BJ (cell line): Measurements from ENCODE around the gene ZNF556. TPM values are rescaled to one million over a fixed set of nuclear protein-coding genes. Genes with fewer than 3 reads are reported as not detected.

ENCODE experiments used
- CTCF ChIA-PET: fragments of 350-600 bp; formaldehyde crosslinking; extraction: SDS; loops from one replicate; lab custom pipeline; 2021; ENCODE audit warnings: antibody characterized with exemption, inconsistent platforms; lab: Yijun Ruan, JAX
- POLR2A ChIA-PET: fragments of 300-600 bp; sonication (Branson Sonifier 250); formaldehyde crosslinking; extraction: SDS; loops from one replicate; lab custom pipeline; 2021; ENCODE audit warnings: antibody characterized with exemption; lab: Charles Lee
- DNase-seq: peaks from one replicate; pipeline ENCODE4 v3.0.0-alpha.2; 2011; ENCODE audit warnings: low read depth
- H3K27me3 ChIP-seq: 2 replicates; pipeline ENCODE4 v1.6.0; 2011; ENCODE audit warnings: low read length; ENCODE audit not compliant: control insufficient read depth, insufficient read depth
- H3K36me3 ChIP-seq: 2 replicates; pipeline ENCODE4 v1.5.1; 2011; ENCODE audit warnings: low read length; ENCODE audit not compliant: control insufficient read depth, insufficient read depth
- H3K4me3 ChIP-seq: 2 replicates; pipeline ENCODE4 v1.5.1; 2011; ENCODE audit warnings: low read depth, mild to moderate bottlenecking, control low read depth, low read length
- CTCF ChIP-seq: IDR thresholded peaks from 2 replicates; pipeline ENCODE4 v1.5.1; 2011; ENCODE audit warnings: low read depth, mild to moderate bottlenecking, control low read depth, inconsistent platforms, low read length, moderate library complexity; ENCODE audit not compliant: insufficient read depth
- polyA plus RNA-seq: library from polyadenylated mRNA; depleted of rRNA; stranded (reverse); fragments of >200 nt; gene quantifications from 2 replicates; pipeline ENCODE4 v1.2.3, GENCODE V29; 2011

ZNF556 gene
- polyA plus RNA-seq, 1 experiment: not detected

- no peak for TF ChIP-seq CTCF
- Histone ChIP-seq H3K4me3 (no peak overlapping the region), H3K36me3 (peaks cover 1% of the 10 kb centered on the region; the same call in 1 of the 2 replicates), H3K27me3 (no peaks in the 10 kb centered on the region)
- ChIA-PET CTCF (no interaction called here), POLR2A (no interaction called here)
- no peak for DNase-seq
Measured at GRCh38 chr19:2846180-2846894, 20.8 kb upstream of the ZNF556 start.

GRCh38 chr19:2847507-2847906 is 19.6 kb upstream of the ZNF556 start:
- TF ChIP-seq CTCF: no peak
- POLR2A ChIA-PET: no interaction called here
- DNase-seq: no peak
- CTCF ChIA-PET: no interaction called here
- Histone ChIP-seq H3K27me3 (no peaks in the 10 kb centered on the region), H3K4me3 (no peak overlapping the region), H3K36me3 (peaks cover 5% of the 10 kb centered on the region)

- peak; percentile 26 for DNase-seq
- Histone ChIP-seq H3K27me3 (no peaks in the 10 kb centered on the region), H3K36me3 (peaks cover 13% of the 10 kb centered on the region), H3K4me3 (no peak overlapping the region)
- ChIA-PET POLR2A (no interaction called here), CTCF (interaction anchor here (1.4 kb wide), 1 partner anchor 39 kb away, joined by 3 read pairs; no protein-coding TSS in a partner anchor)
- TF ChIP-seq CTCF: no peak
Measured at GRCh38 chr19:2848616-2849015, 18.5 kb upstream of the ZNF556 start.

GRCh38 chr19:2850256-2850925 is 16.7 kb upstream of the ZNF556 start:
- ChIA-PET POLR2A (no interaction called here), CTCF (interaction anchor here (0.9 to 1.1 kb wide), 2 partner anchors 14 to 37 kb away, joined by 3 read pairs; no protein-coding TSS in a partner anchor)
- peaks cover 13% of the 10 kb centered on the region for H3K36me3 ChIP-seq
- no peak for TF ChIP-seq CTCF
- H3K27me3 ChIP-seq: no peaks in the 10 kb centered on the region
- no peak overlapping the region for H3K4me3 ChIP-seq
- DNase-seq: no peak

- H3K27me3 ChIP-seq: no peaks in the 10 kb centered on the region
- no peak for TF ChIP-seq CTCF
- no peak for DNase-seq
- CTCF ChIA-PET: no interaction called here
- POLR2A ChIA-PET: no interaction called here
- peaks cover 12% of the 10 kb centered on the region for H3K36me3 ChIP-seq
- no peak overlapping the region for H3K4me3 ChIP-seq
Measured at GRCh38 chr19:2852598-2852997, 14.5 kb upstream of the ZNF556 start.
